ENCODE results near the gene DHRS13. TPM values are rescaled to one million over a fixed set of nuclear protein-coding genes. Genes with fewer than 3 reads are reported as not detected.
A peak's percentile ranks its signal among the peaks of the same experiment; 100 is the strongest.
"Not testable (repeated sequence)": the region's sequence is repeated elsewhere in the genome, so short reads cannot be mapped to it uniquely, and the experiment has no call there.

DHRS13 gene
- polyA plus RNA-seq, 1 donor from 2014 or later = 91.1 TPM

GRCh38 chr17:28895794-28896447 is 7.0 kb downstream of the DHRS13 start:
- Histone ChIP-seq H3K9me3 (ENCODE audit: low read length) (no peaks in the 10 kb centered on the region), H3K4me2 (ENCODE audit: low read length) (peak overlapping the region; percentile 79), H3K9me2 (ENCODE audit: insufficient read depth, low read length) (no peaks in the 10 kb centered on the region), H3K79me2 (replicated peaks; ENCODE audit: insufficient read depth, low read length) (peaks cover 33% of the 10 kb centered on the region), H3F3A (ENCODE audit: insufficient read depth, low read length, poor library complexity, severe bottlenecking) (no peaks in the 10 kb centered on the region), H3K4me3 (ENCODE audit: low read length) (peak overlapping the region; percentile 71), H3K27ac (ENCODE audit: low read length) (peak overlapping the region; percentile 71), H3K9ac (ENCODE audit: low read length) (peak overlapping the region; percentile 85), H4K20me1 (ENCODE audit: insufficient read depth) (no peaks in the 10 kb centered on the region), H2AFZ (ENCODE audit: low read depth, low read length) (no peak overlapping the region), H3K27me3 (ENCODE audit: insufficient read depth, low read depth, low read length) (no peaks in the 10 kb centered on the region), H3K36me3 (ENCODE audit: insufficient read depth, low read length) (no peaks in the 10 kb centered on the region)
- TF ChIP-seq EP300 (conservative IDR thresholded peaks at IDR 0.05; ENCODE audit: poor library complexity, severe bottlenecking) (no peak), RAD21 (conservative IDR thresholded peaks at IDR 0.05) (no peak), TAF1 (IDR thresholded peaks at IDR 0.05; ENCODE audit: low read depth) (no peak), EZH2 (IDR thresholded peaks at IDR 0.05; ENCODE audit: borderline replicate concordance, insufficient read depth, low read length, poor library complexity, severe bottlenecking) (no peak), MXI1 (conservative IDR thresholded peaks at IDR 0.05; ENCODE audit: poor library complexity, severe bottlenecking) (no peak), CTCF (IDR thresholded peaks at IDR 0.05; ENCODE audit: poor library complexity, severe bottlenecking) (no peak), POLR2AphosphoS5 (IDR thresholded peaks at IDR 0.05) (no peak), SMC3 (conservative IDR thresholded peaks at IDR 0.05; ENCODE audit: poor library complexity) (no peak)
- TF ChIP-seq, protein P1, sequence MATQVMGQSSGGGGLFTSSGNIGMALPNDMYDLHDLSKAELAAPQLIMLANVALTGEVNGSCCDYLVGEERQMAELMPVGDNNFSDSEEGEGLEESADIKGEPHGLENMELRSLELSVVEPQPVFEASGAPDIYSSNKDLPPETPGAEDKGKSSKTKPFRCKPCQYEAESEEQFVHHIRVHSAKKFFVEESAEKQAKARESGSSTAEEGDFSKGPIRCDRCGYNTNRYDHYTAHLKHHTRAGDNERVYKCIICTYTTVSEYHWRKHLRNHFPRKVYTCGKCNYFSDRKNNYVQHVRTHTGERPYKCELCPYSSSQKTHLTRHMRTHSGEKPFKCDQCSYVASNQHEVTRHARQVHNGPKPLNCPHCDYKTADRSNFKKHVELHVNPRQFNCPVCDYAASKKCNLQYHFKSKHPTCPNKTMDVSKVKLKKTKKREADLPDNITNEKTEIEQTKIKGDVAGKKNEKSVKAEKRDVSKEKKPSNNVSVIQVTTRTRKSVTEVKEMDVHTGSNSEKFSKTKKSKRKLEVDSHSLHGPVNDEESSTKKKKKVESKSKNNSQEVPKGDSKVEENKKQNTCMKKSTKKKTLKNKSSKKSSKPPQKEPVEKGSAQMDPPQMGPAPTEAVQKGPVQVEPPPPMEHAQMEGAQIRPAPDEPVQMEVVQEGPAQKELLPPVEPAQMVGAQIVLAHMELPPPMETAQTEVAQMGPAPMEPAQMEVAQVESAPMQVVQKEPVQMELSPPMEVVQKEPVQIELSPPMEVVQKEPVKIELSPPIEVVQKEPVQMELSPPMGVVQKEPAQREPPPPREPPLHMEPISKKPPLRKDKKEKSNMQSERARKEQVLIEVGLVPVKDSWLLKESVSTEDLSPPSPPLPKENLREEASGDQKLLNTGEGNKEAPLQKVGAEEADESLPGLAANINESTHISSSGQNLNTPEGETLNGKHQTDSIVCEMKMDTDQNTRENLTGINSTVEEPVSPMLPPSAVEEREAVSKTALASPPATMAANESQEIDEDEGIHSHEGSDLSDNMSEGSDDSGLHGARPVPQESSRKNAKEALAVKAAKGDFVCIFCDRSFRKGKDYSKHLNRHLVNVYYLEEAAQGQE (IDR thresholded peaks at IDR 0.05; ENCODE audit: borderline replicate concordance) = no peak

GRCh38 chr17:28893248-28894183 is 9.4 kb downstream of the DHRS13 start:
- H3K4me2 ChIP-seq (ENCODE audit: low read length); H3K36me3 ChIP-seq (ENCODE audit: insufficient read depth, low read length); H3K9me3 ChIP-seq (ENCODE audit: low read length); H3K9ac ChIP-seq (ENCODE audit: low read length); H4K20me1 ChIP-seq (ENCODE audit: insufficient read depth); H3K27me3 ChIP-seq (ENCODE audit: insufficient read depth, low read depth, low read length); H3K4me3 ChIP-seq (ENCODE audit: low read length); H2AFZ ChIP-seq (ENCODE audit: low read depth, low read length); H3K9me2 ChIP-seq (ENCODE audit: insufficient read depth, low read length); H3K27ac ChIP-seq (ENCODE audit: low read length); H3F3A ChIP-seq (ENCODE audit: insufficient read depth, low read length, poor library complexity, severe bottlenecking): not testable (repeated sequence)
- peaks cover 26% of the 10 kb centered on the region for H3K79me2 ChIP-seq (replicated peaks; ENCODE audit: insufficient read depth, low read length)
